Measurements from ENCODE around the gene SGSM2. TPM values are rescaled to one million over a fixed set of nuclear protein-coding genes. Genes with fewer than 3 reads are reported as not detected.

The SGSM2 gene
- total RNA-seq, 4 donors from 2014 or later = 41.0 to 148 (median 70.0) TPM

DNA sequence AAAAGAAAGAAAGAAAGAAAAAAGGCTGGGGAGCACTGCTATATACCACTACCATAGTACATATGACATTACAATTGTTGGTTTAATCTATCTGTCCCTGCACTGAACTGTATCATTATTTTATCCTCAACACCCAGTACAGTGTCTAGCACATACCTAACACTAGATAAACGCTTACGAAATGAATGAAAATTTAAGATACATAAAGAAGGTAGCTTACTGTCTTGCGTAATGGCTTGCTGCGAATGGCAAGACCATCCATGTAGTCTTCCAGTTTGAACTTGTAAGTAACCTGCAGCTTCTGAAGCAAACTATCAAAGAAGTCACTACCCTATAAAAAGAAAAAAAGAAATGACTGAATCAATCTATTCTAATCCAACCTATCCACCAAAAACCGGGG lies 40.3 kb upstream of the SGSM2 start:
- WGBS, 2 donors (ENCODE audit: low coverage in 1 of 2) = 91 to 94% methylated on average over 4 to 5 of the region's 5 CpGs
- Histone ChIP-seq H3K4me3 (no peak overlapping the region), H3K27ac (no peak overlapping the region), H3K27me3 (no peaks in the 10 kb centered on the region), H3K36me3 (peaks cover 0 to 42% (median 10%) of the 10 kb centered on the region in 4 donors), H3K9me3 (no peaks in the 10 kb centered on the region), H3K4me1 (peaks cover 3 to 11% (median 5%) of the 10 kb centered on the region in 4 donors)
- intact Hi-C loops (cut with DNase I; ENCODE audit: low total_unique reads) (no loop called here), in situ Hi-C loops (cut with MboI; ENCODE audit: low pct_ligation_motif_present in 1 of 4, low pct_unique_long_range_greater_than_20kb in 1 of 4, low sequenced_read_pairs in 3 of 4) (loop anchor here in 1 of 4 donors (25.0 kb wide), 1 partner anchor 410 kb away; no protein-coding TSS in a partner anchor)
- no peak for DNase-seq
- no peak for TF ChIP-seq EP300 (IDR thresholded peaks at IDR 0.05; ENCODE audit: low read depth)
- TF ChIP-seq, protein P1, sequence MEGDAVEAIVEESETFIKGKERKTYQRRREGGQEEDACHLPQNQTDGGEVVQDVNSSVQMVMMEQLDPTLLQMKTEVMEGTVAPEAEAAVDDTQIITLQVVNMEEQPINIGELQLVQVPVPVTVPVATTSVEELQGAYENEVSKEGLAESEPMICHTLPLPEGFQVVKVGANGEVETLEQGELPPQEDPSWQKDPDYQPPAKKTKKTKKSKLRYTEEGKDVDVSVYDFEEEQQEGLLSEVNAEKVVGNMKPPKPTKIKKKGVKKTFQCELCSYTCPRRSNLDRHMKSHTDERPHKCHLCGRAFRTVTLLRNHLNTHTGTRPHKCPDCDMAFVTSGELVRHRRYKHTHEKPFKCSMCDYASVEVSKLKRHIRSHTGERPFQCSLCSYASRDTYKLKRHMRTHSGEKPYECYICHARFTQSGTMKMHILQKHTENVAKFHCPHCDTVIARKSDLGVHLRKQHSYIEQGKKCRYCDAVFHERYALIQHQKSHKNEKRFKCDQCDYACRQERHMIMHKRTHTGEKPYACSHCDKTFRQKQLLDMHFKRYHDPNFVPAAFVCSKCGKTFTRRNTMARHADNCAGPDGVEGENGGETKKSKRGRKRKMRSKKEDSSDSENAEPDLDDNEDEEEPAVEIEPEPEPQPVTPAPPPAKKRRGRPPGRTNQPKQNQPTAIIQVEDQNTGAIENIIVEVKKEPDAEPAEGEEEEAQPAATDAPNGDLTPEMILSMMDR (IDR thresholded peaks at IDR 0.05) = no peak
- no peak for TF ChIP-seq POLR2AphosphoS5 (IDR thresholded peaks at IDR 0.05)
- no peak for TF ChIP-seq POLR2A (IDR thresholded peaks at IDR 0.05)

DNA sequence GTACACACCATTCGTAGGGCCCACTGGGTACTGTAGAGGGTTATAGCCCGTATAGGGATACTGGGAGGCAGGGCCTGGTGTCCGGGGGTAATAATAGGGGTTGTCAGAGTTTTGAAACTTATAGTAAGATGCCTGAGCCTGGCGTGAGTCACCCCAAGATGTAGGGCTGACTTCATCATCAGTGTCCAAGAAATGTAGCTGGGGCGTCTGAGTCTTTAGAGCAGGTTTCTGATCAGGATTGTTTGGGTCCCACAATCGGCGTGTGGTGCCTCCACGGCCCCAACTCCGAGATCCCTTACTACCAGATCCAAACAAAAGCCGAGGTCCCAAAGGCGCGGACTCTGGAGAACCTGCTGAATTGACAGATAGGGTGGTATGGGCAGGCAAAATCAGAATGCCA lies 38.2 kb upstream of the SGSM2 start:
- H3K4me1 ChIP-seq = peaks cover 8 to 19% (median 14%) of the 10 kb centered on the region in 4 donors
- intact Hi-C loops (cut with DNase I; ENCODE audit: low total_unique reads) = no loop called here
- no peak overlapping the region for H3K4me3 ChIP-seq
- DNase-seq = no peak
- 97% methylated on average over 12 of the region's 12 CpGs for whole genome bisulfite sequencing, 2 donors (ENCODE audit: low coverage in 1 of 2)
- TF ChIP-seq, protein P1 (IDR thresholded peaks at IDR 0.05) = no peak
- TF ChIP-seq POLR2A (IDR thresholded peaks at IDR 0.05) (no peak), POLR2AphosphoS5 (IDR thresholded peaks at IDR 0.05) (no peak), EP300 (IDR thresholded peaks at IDR 0.05; ENCODE audit: low read depth) (no peak)
- H3K27ac ChIP-seq = no peak overlapping the region
- in situ Hi-C loops (cut with MboI; ENCODE audit: low pct_ligation_motif_present in 1 of 4, low pct_unique_long_range_greater_than_20kb in 1 of 4, low sequenced_read_pairs in 3 of 4) = loop anchor here in 1 of 4 donors (25.0 kb wide), 1 partner anchor 412 kb away; no protein-coding TSS in a partner anchor
- peaks cover 0 to 29% (median 7%) of the 10 kb centered on the region in 4 donors for H3K36me3 ChIP-seq
- no peaks in the 10 kb centered on the region for H3K9me3 ChIP-seq
- no peaks in the 10 kb centered on the region for H3K27me3 ChIP-seq

DNA sequence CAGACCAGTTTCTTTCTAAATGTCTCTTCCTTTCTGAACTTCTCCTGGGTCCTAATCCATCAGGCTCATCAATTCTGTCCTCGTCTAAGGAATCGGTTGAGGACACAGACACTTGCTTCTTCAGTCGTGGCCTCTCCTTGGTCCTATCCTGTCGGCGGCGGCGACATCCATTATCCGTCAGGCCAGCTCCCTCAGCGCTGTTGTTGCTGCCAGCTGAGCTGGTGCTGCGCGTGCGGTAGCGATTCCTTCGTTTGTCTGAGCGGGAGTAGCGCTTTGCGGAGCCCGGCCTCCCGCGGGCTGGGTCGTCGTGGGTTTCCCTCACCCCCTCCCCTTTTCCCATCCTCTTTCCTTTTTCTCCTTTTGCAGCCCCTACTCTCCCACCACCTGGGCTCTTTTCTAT lies 37.5 kb upstream of the SGSM2 start:
- in situ Hi-C loops (cut with MboI; ENCODE audit: low pct_ligation_motif_present in 1 of 4, low pct_unique_long_range_greater_than_20kb in 1 of 4, low sequenced_read_pairs in 3 of 4) = loop anchor here in 1 of 4 donors (25.0 kb wide), 1 partner anchor 412 kb away; no protein-coding TSS in a partner anchor
- intact Hi-C loops (cut with DNase I; ENCODE audit: low total_unique reads) = no loop called here
- TF ChIP-seq, protein P1 (IDR thresholded peaks at IDR 0.05) = no peak
- TF ChIP-seq POLR2A (IDR thresholded peaks at IDR 0.05) (no peak), POLR2AphosphoS5 (IDR thresholded peaks at IDR 0.05) (no peak), EP300 (IDR thresholded peaks at IDR 0.05; ENCODE audit: low read depth) (no peak)
- no peak overlapping the region for H3K27ac ChIP-seq
- no peaks in the 10 kb centered on the region for H3K9me3 ChIP-seq
- DNase-seq = no peak
- H3K36me3 ChIP-seq = peaks cover 0 to 29% (median 7%) of the 10 kb centered on the region in 4 donors
- H3K27me3 ChIP-seq = no peaks in the 10 kb centered on the region
- H3K4me3 ChIP-seq = no peak overlapping the region
- WGBS, 2 donors (ENCODE audit: low coverage in 1 of 2) = 70 to 94% methylated on average over 2 to 22 of the region's 22 CpGs
- H3K4me1 ChIP-seq = peaks cover 8 to 25% (median 15%) of the 10 kb centered on the region in 4 donors

DNA sequence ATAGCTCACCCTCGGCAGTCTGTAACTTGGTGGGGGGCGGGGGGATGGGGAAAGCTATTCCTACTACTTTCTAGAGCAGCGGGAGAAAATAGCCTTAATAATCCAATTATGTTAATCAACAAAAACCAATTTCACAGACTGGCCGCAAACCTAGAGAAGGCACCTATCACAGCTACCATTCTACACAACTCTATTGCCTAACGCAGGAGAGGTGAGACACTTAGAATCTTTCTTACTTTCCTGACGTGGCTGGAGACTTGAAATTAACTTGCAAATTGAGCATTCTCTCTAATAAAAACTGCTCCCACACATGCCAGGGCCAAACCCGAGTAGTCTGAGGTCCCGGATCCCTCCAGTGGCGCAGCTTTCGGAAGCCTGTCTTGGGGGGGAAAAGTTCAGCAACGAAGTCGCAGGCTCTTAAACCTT lies 34.5 kb upstream of the SGSM2 start:
- Histone ChIP-seq H3K4me1 (peaks cover 8 to 26% (median 15%) of the 10 kb centered on the region in 4 donors), H3K27me3 (no peaks in the 10 kb centered on the region), H3K27ac (peak overlapping the region; percentile 92 to 97 (median 95)), H3K4me3 (peak overlapping the region; percentile 64 to 93 (median 80)), H3K36me3 (peaks cover 0 to 8% (median 3%) of the 10 kb centered on the region in 4 donors), H3K9me3 (no peaks in the 10 kb centered on the region)
- TF ChIP-seq, protein P1 (IDR thresholded peaks at IDR 0.05) = no peak
- no peak for TF ChIP-seq POLR2A (IDR thresholded peaks at IDR 0.05)
- no peak for TF ChIP-seq POLR2AphosphoS5 (IDR thresholded peaks at IDR 0.05)
- TF ChIP-seq EP300 (IDR thresholded peaks at IDR 0.05; ENCODE audit: low read depth) = no peak
- WGBS, 2 donors (ENCODE audit: low coverage in 1 of 2) = 0 to 3% methylated on average over 5 to 12 of the region's 12 CpGs
- DNase-seq = no peak
- in situ Hi-C loops (cut with MboI; ENCODE audit: low pct_ligation_motif_present in 1 of 4, low pct_unique_long_range_greater_than_20kb in 1 of 4, low sequenced_read_pairs in 3 of 4) (no loop called here), intact Hi-C loops (cut with DNase I; ENCODE audit: low total_unique reads) (no loop called here)
